ENCODE measurements around the gene CDKL2.

DNA sequence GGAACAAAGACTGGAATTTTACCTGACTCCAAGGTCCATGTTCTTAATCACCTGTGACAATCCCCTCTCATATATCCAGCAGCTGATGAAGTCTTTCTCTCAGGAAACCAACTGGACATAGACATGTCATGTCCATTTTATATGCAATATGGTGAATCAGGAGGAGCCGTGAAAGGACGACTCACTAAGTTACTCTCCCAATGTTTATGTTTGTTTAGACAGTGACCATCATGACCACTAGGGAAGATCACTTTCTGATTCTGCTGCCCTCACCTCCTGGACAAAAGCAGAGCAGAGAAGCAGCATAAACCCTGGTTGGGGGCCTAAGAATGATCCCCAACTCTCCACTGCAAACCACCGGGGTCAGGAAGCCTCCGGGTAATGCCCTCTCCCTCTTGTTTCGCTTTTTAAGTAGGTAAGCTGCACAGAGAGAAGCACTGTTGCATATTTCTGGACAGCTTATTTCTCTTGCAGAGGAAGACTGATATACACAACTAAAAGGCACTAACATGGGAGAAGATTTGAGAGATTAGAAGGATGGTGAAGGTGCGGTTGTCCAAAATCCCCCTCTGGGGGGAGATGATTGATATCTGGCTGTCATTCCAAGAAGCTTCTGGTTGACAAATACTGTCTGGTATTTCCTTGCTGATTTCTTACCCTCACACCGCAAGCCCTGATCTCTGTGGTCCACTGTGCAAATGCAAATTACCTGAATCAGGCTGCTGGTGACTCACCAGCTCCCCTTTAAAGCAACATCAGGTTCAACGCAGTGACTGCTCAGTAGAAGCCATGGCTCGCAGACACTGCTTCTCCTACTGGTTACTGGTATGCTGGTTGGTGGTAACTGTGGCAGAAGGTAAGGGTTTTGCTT lies 74.8 kb downstream of the CDKL2 start, which contains the start of gene ODAPH:
- no peak for TF ChIP-seq ZNF274 (IDR thresholded peaks at IDR 0.05; ENCODE audit: low read depth, low read length)
- TF ChIP-seq YY1 (IDR thresholded peaks at IDR 0.05; ENCODE audit: insufficient read depth, insufficient read length), result no peak
- no peak for TF ChIP-seq SUZ12 (IDR thresholded peaks at IDR 0.05; ENCODE audit: extremely low read depth, insufficient read depth, insufficient read length)

Data from NT2/D1 (cell line).